Measurements from ENCODE around the gene UTS2B.

UTS2B gene

DNA sequence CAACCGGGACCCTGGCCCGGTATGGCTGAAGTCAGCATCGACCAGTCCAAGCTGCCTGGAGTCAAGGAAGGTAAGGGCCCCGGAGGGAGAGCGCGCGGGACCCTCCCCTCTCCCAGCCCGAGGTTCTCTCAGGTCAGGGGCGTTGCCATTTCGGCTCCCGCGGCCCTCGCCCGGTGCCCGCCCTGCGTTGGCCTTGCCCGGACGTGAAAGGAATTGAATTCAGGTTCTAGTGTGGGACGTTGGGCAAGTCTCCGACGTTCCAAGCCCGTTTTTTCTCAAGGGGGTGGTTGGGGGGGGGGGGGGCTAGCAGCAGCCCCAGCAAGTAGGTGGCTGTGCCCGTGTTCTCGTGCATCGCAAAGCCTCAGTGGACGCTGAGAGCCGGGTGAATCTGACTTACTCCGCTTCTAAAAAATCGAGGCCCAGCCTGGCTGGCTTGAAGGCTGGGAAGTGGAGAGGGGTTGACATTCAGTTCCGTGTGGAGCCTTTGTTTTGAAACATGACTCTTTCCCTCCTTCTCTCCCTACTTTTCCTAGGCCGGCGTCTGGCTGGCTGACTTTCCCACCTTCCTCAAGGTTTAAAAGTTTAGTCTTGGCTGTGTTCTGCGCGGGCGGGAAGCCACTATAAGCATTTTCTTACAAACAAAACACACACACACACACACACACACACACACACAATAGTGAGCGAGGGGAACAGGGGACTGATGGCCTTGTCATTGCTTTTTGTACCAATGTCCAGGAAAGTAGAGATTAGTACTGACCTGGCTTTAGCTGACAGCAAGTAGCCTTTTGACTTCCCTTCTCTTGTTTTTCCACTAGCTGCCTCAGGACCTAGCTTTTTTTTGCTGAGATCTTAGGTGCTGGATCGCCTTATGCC lies at the start of gene UTS2B:
Gene UTS2B (minus strand): TSS at position 873 of the 876 bp plus-strand sequence. CDS start 48,337 bp downstream, outside the sequence.
- no peak for DNase-seq

DNA sequence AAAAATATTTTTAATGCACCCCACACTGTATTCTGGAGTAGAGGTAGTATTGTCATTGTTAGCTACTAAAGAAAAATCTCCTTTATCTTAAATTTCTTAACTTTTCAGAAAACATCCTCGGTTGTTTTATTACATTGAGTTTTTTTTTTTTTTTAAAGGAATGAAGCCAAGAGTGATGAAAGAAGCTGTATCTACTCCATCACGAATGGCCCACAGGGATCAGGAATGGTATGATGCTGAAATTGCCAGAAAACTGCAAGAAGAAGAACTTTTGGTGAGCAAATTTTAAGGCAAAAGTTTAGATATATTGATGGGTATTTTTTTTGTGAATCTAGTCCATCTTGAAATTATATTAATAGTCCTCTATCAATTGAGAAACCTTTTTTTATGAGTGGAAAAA lies 49.7 kb upstream of the UTS2B start:
- DNase-seq: no peak

- no peak for DNase-seq
Observed at GRCh38 chr3:191379446-191379845, 49.1 kb upstream of the UTS2B start.

DNA sequence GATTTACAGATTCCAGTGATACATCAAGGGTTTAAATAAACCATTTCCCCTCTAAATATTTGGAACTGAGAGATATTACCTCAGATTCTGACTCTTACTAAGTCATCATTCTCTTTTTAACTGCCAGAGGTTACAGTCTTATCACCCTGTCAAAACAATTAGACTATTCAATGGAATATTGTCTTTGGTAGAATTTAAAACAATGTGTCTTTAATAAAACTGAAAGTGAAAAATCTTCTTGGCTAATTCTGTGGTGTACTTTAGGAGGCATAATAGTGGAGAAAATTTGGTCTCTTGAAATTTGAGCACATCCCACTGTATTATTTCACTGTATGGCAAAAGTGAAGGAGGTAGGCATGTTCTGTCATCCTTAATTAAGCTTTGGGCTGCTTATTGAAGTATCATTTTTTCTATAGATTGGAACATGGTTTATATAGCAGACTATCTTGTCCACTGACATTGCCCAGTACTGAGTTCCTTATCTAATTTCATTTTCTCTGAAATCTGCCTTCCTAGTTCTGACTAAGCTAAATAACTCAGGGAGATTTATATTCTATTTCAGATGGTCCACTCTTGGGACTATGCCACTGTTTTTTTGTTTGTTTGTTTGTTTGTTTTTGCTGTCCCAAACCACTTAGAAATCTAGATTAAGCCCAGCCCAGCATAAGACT lies 48.0 kb upstream of the UTS2B start:
- DNase-seq: no peak

DNA sequence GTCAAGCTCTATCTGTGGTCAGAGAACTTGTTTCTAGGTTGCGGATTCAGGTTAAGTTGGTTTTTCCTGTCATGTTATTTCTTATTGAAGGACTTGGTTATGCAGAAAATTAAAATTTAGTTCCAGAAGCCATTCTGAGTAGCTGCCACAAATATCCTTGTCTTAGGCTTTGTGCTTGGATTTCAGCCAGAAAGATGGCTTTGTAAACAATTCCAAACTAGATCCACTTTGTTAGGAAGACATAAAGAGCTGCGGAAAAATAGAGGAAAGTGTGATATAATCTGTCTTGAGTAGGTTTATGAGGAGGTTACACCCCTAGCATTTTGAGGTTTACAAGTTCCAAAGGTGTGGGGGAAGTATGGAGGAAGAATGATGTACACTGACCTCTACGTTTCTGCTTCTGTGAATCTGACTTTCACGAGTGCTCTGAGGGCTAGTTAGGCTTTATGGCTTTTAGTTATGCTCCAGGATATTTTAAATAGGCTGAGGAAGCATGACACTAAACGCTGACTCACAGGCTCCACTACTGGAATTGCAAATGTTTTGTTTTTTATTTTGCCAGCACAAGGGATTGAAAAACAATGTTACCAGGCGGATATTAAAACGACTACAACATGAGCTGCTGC lies 46.3 kb upstream of the UTS2B start:
- no peak for DNase-seq

- DNase-seq: no peak
Observed at GRCh38 chr3:191373327-191373726, 43.0 kb upstream of the UTS2B start.

- DNase-seq: peak; percentile 30
Observed at GRCh38 chr3:191372122-191372521, 41.8 kb upstream of the UTS2B start.

DNA sequence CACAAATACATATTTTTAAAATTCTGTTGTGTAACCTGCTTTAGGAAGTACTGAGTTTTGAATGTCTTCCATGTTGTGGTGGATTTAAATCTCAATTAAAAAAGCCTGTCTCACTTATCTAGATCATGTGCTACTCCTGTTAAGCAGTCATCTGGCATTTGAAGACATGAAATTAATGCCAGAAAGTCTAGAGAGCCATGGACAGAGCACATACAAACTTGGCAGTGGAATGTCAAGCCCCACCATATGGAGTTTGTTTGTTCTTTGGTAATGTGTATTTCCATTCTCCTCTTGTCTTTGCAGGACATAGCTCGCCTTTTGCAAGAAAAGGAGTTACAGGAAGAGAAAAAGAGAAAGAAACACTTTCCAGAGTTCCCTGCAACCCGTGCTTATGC lies 39.3 kb upstream of the UTS2B start:
- DNase-seq: no peak

DNA sequence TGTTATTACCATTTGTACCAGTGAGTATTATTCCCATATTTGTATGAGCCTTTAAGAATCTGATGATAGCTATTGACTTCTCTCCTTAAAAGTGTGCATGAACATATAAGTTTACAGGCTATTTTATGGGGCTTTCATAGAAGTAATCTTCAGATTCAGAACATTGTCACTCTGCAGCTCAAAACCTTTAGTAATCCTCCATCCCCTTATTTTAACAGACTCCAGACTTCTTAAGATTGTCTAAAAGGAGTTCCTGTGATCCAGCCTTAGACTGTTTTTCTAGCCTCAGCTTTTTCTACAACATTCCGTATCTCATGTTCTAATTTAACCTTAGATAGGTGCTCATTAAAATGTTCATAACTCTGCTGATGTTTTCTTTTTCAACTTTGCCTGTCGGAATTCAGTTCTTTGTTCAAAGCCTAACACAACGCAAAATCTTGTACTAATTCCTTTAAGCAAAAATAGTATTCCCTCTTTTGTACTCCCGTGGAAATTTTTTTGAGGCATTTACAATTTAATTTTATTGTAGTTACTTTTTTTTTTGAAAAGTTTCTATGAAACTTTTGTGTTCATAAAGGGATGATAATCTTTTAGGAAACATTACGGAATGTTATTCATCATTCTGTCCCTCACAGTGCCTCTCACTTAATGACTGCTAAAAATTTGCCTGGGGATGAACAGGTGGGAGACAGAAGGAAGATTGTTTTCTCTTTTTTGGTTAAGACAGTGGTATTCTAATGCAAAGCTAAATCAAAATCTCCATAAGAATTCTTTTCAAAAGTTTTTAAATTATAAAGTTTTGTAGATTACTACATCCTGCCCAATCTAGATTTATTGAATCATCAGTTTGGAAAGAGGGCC lies 38.7 kb upstream of the UTS2B start:
- DNase-seq: no peak

DNA sequence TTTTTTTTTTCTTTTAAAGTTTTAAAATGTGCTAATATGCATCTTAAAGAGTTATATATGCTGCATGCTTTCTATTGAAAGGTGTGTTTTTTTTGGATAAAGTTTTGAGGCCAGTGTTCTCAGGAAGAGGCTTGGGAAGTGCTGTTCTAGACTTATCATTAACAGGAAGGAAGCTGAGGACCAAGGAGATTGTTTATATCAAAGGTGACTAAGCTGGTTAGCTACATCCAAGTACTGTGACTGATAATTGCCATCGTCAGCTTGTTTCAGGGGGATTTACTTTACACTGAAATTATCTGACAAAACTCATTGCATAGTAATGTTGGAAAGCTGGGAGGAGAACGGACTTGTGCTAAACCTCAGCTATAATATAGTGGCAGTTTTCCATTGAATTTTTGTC lies 36.3 kb upstream of the UTS2B start:
- no peak for DNase-seq

GRCh38 chr3:191363221-191363620 lies 32.9 kb upstream of the UTS2B start:
- no peak for DNase-seq

- DNase-seq: no peak
Observed at GRCh38 chr3:191362524-191363090, 32.3 kb upstream of the UTS2B start.

GRCh38 chr3:191362037-191362436 lies 31.7 kb upstream of the UTS2B start:
- no peak for DNase-seq

DNA sequence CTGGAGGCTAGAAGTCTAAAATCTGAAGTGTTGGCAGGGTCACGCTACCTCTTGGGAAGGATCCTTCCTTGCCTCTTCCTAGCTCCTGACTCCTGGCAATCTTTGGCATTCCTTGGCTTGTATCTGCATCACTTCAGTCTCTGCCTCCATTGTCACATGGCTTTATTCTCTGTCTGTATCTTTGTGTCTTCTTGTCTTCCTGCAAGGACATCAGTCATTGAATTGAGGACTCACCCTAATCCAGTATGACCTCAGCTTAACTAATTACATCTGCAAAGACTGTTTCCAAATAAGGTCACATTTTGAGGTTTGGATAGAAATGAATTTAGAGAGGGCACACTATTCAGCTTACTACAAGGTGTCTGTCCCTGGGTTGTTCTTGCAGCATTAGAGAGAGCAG lies 31.1 kb upstream of the UTS2B start:
- no peak for DNase-seq

DNA sequence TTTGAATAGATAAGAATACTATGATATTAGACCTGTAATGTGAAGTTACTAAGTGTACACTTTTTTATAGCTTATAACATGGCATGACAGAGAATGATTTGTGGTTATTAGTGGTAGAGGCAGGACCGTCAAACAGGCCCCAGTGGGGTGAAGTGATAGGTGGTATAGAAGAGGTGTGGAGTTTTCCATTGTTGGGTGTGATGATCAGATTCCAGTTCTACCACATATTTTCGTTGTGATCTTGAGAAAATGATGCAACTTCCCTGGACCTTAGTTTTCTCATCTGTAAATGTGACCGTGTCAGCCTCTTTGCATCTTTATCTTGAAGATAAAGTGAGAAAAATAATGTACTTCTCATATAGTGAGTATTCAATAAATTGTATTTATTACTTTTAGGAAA lies 30.3 kb upstream of the UTS2B start:
- no peak for DNase-seq

- no peak for DNase-seq
Observed at GRCh38 chr3:191358929-191359328, 28.6 kb upstream of the UTS2B start.

DNA sequence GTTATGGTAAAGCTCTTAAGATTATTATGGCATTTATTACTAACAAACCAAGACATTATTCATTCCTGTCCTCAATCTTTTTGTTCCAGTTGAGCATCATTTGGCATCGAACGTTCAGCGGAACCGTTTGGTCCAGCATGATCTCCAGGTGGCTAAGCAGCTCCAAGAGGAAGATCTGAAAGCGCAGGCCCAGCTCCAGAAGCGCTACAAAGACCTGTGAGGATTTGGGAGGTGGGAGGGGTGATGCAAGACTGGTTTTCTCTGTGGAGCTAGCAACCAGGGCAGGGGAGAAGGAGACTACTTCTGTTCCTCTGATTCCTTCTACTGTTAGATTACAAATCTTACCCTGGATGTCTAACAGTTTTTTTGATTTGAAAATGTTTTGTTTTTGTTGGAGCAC lies 27.6 kb upstream of the UTS2B start:
- no peak for DNase-seq

- DNase-seq: no peak
Observed at GRCh38 chr3:191356631-191357439, 26.5 kb upstream of the UTS2B start.

- DNase-seq: no peak
Observed at GRCh38 chr3:191355406-191355805, 25.1 kb upstream of the UTS2B start.

- no peak for DNase-seq
Observed at GRCh38 chr3:191353022-191353777, 22.9 kb upstream of the UTS2B start.

DNA sequence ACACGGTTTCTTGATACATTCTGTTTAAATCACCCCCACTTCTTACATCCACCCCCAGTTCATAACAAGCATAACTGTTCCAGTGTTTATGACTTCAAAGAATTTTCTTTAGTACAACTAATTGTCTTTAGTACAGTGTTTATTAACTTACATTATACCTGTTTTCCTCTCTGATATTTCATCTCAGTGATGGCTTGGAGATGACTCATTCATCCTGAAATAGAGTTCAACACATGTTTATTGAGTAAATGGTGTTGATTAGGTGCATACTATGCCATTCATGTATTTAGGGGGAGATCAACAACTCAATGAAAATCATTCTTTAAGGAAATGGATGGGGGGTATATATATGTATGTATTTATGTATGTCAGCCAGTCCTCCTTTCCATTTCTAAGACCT lies 21.7 kb upstream of the UTS2B start:
- no peak for DNase-seq
